ENCODE data around the gene CAPN13.
A peak's percentile ranks its signal among the peaks of the same experiment; 100 is the strongest.

CAPN13 gene

DNA sequence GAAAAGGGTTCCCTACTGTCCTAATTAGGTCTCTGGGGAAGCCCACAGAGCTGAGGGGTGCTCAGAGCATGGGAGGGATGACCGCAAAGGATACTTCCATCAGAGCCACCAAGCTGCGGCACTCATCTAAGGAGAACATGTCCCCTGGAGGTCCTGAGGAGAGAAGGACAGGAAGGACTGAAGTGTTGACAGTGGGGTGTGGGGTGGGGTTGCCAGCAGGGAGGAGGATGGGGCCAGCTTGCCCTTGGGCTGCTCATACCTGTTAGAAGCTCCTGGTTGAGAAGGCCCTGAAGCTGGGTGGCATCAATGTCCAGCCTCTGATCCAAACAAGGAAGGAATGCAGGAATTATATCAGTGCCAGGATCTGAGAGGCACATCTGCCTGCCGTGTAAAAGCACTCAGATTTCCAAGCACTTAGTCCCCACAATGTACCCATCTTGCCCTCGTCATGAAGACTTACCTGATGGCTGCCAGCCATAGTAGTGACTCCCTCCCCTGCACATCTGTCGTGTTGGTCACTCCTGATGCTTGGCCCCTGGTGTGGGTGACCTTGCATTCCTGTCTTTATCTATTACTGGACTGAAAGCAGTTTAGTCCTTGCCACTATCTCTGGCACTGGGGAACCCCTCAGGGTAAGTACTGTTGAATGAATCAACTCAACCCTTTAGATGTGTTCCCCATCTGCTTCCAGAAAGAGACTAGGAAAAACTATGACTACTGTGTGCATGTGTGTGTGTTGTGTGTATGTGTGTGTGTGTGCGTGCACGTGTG lies 68.9 kb downstream of the CAPN13 start:
- H3K4me1 ChIP-seq (ENCODE audit: insufficient read depth, poor library complexity, severe bottlenecking): no peaks in the 10 kb centered on the region
- no peak overlapping the region for H3K27ac ChIP-seq (ENCODE audit: poor library complexity, severe bottlenecking)
- DNase-seq (ENCODE audit: low spot score) (no peak), ATAC-seq (ENCODE audit: low read depth) (no peak)
- H3K9me3 ChIP-seq (ENCODE audit: severe bottlenecking): no peaks in the 10 kb centered on the region
- no peaks in the 10 kb centered on the region for H3K27me3 ChIP-seq (ENCODE audit: insufficient read depth, poor library complexity, severe bottlenecking)
- TF ChIP-seq, protein P1, sequence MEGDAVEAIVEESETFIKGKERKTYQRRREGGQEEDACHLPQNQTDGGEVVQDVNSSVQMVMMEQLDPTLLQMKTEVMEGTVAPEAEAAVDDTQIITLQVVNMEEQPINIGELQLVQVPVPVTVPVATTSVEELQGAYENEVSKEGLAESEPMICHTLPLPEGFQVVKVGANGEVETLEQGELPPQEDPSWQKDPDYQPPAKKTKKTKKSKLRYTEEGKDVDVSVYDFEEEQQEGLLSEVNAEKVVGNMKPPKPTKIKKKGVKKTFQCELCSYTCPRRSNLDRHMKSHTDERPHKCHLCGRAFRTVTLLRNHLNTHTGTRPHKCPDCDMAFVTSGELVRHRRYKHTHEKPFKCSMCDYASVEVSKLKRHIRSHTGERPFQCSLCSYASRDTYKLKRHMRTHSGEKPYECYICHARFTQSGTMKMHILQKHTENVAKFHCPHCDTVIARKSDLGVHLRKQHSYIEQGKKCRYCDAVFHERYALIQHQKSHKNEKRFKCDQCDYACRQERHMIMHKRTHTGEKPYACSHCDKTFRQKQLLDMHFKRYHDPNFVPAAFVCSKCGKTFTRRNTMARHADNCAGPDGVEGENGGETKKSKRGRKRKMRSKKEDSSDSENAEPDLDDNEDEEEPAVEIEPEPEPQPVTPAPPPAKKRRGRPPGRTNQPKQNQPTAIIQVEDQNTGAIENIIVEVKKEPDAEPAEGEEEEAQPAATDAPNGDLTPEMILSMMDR (IDR thresholded peaks at IDR 0.05; ENCODE audit: poor library complexity, severe bottlenecking): no peak
- H3K36me3 ChIP-seq (ENCODE audit: low read depth): no peaks in the 10 kb centered on the region
- H3K4me3 ChIP-seq (ENCODE audit: severe bottlenecking): no peak overlapping the region

DNA sequence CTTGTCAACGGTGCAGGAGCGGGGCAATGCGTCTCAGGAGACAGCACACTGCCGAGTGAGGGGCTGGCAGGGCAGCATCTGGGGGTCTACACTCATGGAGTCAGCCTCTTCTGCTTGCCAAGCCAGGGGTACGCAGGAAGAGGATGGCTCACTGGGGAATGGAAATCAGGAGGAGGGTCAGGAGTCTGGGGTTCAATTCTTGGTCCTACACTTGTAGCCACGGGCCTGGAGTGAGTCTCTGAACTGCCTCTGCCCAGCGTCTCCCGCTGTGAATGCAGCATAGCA lies 70.0 kb downstream of the CAPN13 start:
- Histone ChIP-seq H3K4me1 (ENCODE audit: insufficient read depth, poor library complexity, severe bottlenecking) (no peaks in the 10 kb centered on the region), H3K4me3 (ENCODE audit: severe bottlenecking) (no peak overlapping the region), H3K36me3 (ENCODE audit: low read depth) (no peaks in the 10 kb centered on the region), H3K27ac (ENCODE audit: poor library complexity, severe bottlenecking) (no peak overlapping the region), H3K9me3 (ENCODE audit: severe bottlenecking) (no peaks in the 10 kb centered on the region), H3K27me3 (ENCODE audit: insufficient read depth, poor library complexity, severe bottlenecking) (no peaks in the 10 kb centered on the region)
- TF ChIP-seq, protein P1 (IDR thresholded peaks at IDR 0.05; ENCODE audit: poor library complexity, severe bottlenecking): no peak
- ATAC-seq (ENCODE audit: low read depth) (no peak), DNase-seq (ENCODE audit: low spot score) (no peak)

DNA sequence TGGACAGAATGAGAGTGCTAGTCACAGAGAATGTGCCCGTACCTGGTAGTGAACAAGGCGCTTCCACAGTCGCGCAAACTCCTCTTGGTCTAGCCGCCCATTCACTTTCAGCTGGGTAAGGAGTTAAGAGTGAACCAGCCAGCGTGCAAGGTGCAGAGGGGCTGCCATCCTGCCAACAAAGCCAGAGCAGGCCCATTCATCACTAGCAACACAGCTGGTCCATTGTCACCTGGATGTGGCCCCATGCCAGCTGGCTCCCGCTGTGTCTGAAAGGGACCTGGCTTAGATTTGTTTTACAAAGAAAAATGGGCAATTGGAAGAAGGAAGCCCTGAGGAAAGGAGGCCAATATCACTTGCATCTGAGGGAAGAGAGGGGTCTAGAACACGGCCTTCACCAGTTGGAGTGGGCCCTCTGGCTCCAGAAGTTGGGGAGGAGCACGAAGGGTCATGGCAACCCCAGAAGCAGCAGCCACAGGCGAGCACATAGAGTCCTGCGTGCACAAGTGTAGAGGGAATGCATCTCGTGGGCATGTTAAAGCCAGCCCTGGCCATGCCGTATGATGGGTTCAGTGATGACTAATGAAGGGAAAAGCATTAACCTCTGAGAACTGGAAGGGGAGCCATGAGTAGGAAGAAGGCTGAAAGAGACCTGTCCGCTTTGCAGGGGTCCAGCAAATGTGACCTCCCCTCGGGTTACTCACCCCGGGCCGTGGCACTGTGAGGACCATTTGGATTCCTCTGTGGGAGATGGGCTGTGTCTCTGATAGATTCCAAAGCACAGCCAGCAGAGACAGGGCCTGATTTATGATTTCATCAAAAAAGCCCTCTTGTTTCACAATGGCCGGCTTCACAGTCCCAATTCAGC lies 70.6 kb downstream of the CAPN13 start:
- no peaks in the 10 kb centered on the region for H3K27me3 ChIP-seq (ENCODE audit: insufficient read depth, poor library complexity, severe bottlenecking)
- DNase-seq (ENCODE audit: low spot score): no peak
- H3K4me1 ChIP-seq (ENCODE audit: insufficient read depth, poor library complexity, severe bottlenecking): no peaks in the 10 kb centered on the region
- ATAC-seq (ENCODE audit: low read depth): peak; percentile 70; the same call in 2 of the 3 replicates
- no peak overlapping the region for H3K4me3 ChIP-seq (ENCODE audit: severe bottlenecking)
- TF ChIP-seq, protein P1 (IDR thresholded peaks at IDR 0.05; ENCODE audit: poor library complexity, severe bottlenecking): no peak
- H3K27ac ChIP-seq (ENCODE audit: poor library complexity, severe bottlenecking): no peak overlapping the region
- no peaks in the 10 kb centered on the region for H3K9me3 ChIP-seq (ENCODE audit: severe bottlenecking)
- no peaks in the 10 kb centered on the region for H3K36me3 ChIP-seq (ENCODE audit: low read depth)

DNA sequence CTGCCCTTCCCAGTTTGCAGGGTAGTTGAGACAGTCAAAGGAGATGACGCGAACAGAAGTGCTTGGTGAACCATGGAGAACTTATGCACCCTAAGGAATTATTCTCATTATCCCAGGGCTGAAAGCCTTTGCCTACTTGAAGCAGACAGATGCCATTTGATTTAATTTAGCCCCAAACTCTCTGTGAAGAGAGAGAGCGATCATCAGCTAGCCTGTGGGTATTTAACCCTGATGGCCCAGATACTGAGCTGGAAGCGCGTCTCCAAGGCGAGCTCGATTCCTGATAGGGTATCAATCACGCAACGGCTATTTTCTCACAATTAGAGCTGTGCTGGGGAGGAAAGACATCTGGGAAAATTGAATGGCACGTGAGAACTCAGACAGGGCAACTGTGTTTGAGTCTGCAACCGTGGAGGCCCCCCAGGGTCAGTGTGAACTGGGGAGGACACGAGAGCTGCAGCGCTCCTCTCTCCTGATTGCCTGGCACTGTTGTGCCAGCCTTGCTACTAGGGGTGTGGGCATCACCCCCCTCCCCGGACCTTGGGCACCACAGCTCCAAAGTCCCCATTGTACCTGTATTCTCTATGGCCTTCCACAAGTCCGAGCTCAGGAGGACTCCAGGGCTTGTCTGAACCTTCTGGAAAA lies 73.2 kb downstream of the CAPN13 start:
- no peaks in the 10 kb centered on the region for H3K9me3 ChIP-seq (ENCODE audit: severe bottlenecking)
- H3K4me3 ChIP-seq (ENCODE audit: severe bottlenecking): no peak overlapping the region
- ATAC-seq (ENCODE audit: low read depth): no peak
- H3K27ac ChIP-seq (ENCODE audit: poor library complexity, severe bottlenecking): no peak overlapping the region
- no peaks in the 10 kb centered on the region for H3K4me1 ChIP-seq (ENCODE audit: insufficient read depth, poor library complexity, severe bottlenecking)
- TF ChIP-seq, protein P1 (IDR thresholded peaks at IDR 0.05; ENCODE audit: poor library complexity, severe bottlenecking): no peak
- H3K36me3 ChIP-seq (ENCODE audit: low read depth): no peaks in the 10 kb centered on the region
- DNase-seq (ENCODE audit: low spot score): no peak
- no peaks in the 10 kb centered on the region for H3K27me3 ChIP-seq (ENCODE audit: insufficient read depth, poor library complexity, severe bottlenecking)
